H1 (cell line): ENCODE results near the gene TCEANC2. TPM values are rescaled to one million over a fixed set of nuclear protein-coding genes. Genes with fewer than 3 reads are reported as not detected.

Experiments used
- CBX5 ChIP-seq: fragments of 300-800, 300-1000 bp; sonication (generic); IDR thresholded peaks from 2 replicates; pipeline ENCODE4 v1.7.1; 2016; ENCODE audit warnings: antibody characterized with exemption, low read length, low read depth
- GABPA ChIP-seq: IDR thresholded peaks from 2 replicates; pipeline ENCODE4 v1.6.1; 2011; ENCODE audit warnings: mild to moderate bottlenecking, low read length, moderate library complexity, borderline replicate concordance; ENCODE audit not compliant: insufficient read depth
- HDAC2 ChIP-seq, 2 experiments: fragments of 300-600 bp in 1 of 2; sonication (generic) in 1 of 2; IDR thresholded peaks; 2 replicates each; pipeline ENCODE4 v1.6.1; 2011 to 2012; ENCODE audit warnings: low read depth in 2 of 2, low read length in 2 of 2, mild to moderate bottlenecking in 2 of 2, moderate library complexity in 2 of 2, borderline replicate concordance in 1 of 2, inconsistent platforms in 1 of 2
- MAFK ChIP-seq: IDR thresholded peaks from 2 replicates; pipeline ENCODE4 v1.6.1; 2012; ENCODE audit warnings: low read depth, mild to moderate bottlenecking, improper control_type of control experiment, low read length
- SRF ChIP-seq: IDR thresholded peaks from 2 replicates; pipeline ENCODE4 v1.6.1; 2011; ENCODE audit warnings: mild to moderate bottlenecking, low read depth, low read length, moderate library complexity
- SUZ12 ChIP-seq: fragments of 200-600 bp; sonication (generic); IDR thresholded peaks from 2 replicates; pipeline ENCODE4 v1.6.1; 2012; ENCODE audit warnings: mild to moderate bottlenecking, inconsistent platforms, low read length, moderate library complexity, mixed read lengths
- TAF1 ChIP-seq: IDR thresholded peaks from 2 replicates; pipeline ENCODE4 v1.6.1; 2011; ENCODE audit warnings: mild to moderate bottlenecking, low read depth, low read length
- polyA plus RNA-seq, 7 experiments: library from polyadenylated mRNA; depleted of rRNA in 3 of 7; stranded (reverse) in 5 of 7; unstranded in 2 of 7; fragments of >200 nt in 5 of 7; fragments of 200-250 nt in 2 of 7; gene quantifications; 1 replicate in 5 of 7; 2 replicates in 1 of 7; 4 replicates in 1 of 7; pipeline versions ENCODE4 v1.2.1 to v1.2.3, GENCODE V29; 2011 to 2013; ENCODE audit warnings: missing spikeins in 2 of 7, mixed read lengths in 2 of 7
- total RNA-seq: library from RNA; stranded (reverse); fragmentation: NEBNext Ultra II Directional; extraction: Animal tissue kit (Norgen Biotek cat#: 25700); gene quantifications from 2 replicates; pipeline ENCODE4 v1.2.1, GENCODE V29; 2021
- TF ChIP-seq, protein P1 (sequence below): IDR thresholded peaks from 2 replicates; pipeline ENCODE4 v1.6.1; 2012; ENCODE audit warnings: inconsistent platforms

TCEANC2 gene
- total and polyA plus RNA-seq, 2 of the 8 experiments (the other 6 are each of a cell fraction or from before 2014, with no cell fraction given): 4.2 to 8.2 TPM

DNA sequence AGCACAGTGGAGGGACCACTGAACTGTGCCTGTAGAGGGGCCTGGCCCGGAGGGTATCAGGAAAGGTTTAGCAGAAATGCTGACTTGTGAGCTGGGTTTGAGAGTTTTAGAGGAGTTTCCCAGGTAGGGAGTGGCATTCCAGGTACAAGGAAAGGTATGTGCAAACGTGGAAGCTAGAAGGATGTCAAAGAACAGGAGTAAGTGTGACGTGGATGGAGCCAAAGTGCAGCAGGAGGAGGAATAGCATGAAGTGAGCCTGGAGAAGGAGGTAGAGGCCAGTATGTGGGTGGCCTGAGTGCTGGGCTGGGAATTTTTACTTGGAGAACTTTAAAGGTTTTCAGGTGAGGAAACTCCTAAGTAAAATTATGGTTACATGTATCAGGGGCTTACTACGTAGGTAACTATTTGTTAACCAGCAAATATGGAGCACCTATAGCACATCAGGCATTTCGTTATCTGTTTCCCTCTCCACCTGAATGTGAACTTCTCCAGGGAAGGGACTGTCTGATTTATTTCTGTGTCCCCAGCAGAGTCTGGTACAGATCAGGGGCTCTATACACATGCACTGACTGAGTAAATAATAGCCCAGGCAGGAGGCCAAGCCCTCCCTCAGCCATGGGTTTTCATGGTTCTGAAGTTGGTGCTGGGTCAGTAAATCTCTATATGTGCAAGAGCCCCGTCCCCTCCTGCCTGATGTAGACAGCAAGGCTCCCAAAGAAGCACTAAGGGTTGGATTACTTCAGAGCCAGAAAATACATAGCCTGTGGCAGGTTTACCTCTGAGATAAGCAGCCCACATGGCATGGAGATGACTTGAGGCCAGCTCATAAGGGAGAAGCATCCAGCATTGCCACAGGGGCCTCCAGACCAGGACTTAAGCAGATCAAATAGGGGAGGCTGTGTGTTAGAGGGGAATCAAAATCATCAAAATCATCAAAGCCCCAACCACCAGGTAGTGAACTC lies 56.0 kb downstream of the TCEANC2 start (continued):
- TF ChIP-seq SUZ12 (no peak), CBX5 (no peak), MAFK (no peak), GABPA (no peak), TAF1 (no peak), SRF (no peak), HDAC2 (IDR thresholded peaks at IDR 0.05; ENCODE audit: borderline replicate concordance in 1 of 2, low read depth in 2 of 2, low read length in 2 of 2) (no peak)
- TF ChIP-seq, protein P1, sequence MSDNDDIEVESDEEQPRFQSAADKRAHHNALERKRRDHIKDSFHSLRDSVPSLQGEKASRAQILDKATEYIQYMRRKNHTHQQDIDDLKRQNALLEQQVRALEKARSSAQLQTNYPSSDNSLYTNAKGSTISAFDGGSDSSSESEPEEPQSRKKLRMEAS: no peak
